Calu3 (cell line): ENCODE results near the gene SPARCL1. TPM values are rescaled to one million over a fixed set of nuclear protein-coding genes. Genes with fewer than 3 reads are reported as not detected.
"Not testable (repeated sequence)": the region's sequence is repeated elsewhere in the genome, so short reads cannot be mapped to it uniquely, and the experiment has no call there.

Experiments
- BruUV-seq: library from RNA; stranded (reverse); fragments of 400-500 nt; replicated peaks from 2 replicates; lab custom pipeline; 2021; lab: Mats Ljungman, UMichigan
- CTCF ChIA-PET: fragments of 300-600 bp; sonication (Branson Sonifier 250); formaldehyde crosslinking; loops from one replicate; lab custom pipeline; 2022; ENCODE audit warnings: antibody characterized with exemption; lab: Charles Lee
- DNase-seq: peaks from one replicate; pipeline ENCODE4 v3.0.0; 2022
- H3K27ac Mint-ChIP-seq: one replicate; pipeline ENCODE4 v1.8.0; 2022; ENCODE audit warnings: mixed read lengths; ENCODE audit not compliant: unreplicated experiment
- H3K27me3 Mint-ChIP-seq: one replicate; pipeline ENCODE4 v1.8.0; 2022; ENCODE audit warnings: mixed read lengths; ENCODE audit not compliant: unreplicated experiment
- H3K36me3 Mint-ChIP-seq: one replicate; pipeline ENCODE4 v1.8.0; 2022; ENCODE audit warnings: mild to moderate bottlenecking, moderate library complexity, mixed read lengths; ENCODE audit not compliant: insufficient read depth, unreplicated experiment
- H3K4me1 Mint-ChIP-seq: one replicate; pipeline ENCODE4 v1.8.0; 2022; ENCODE audit warnings: mild to moderate bottlenecking, low read depth, mixed read lengths; ENCODE audit not compliant: unreplicated experiment
- H3K4me3 Mint-ChIP-seq: one replicate; pipeline ENCODE4 v1.8.0; 2022; ENCODE audit warnings: mild to moderate bottlenecking, low read depth, moderate library complexity, mixed read lengths; ENCODE audit not compliant: unreplicated experiment
- H3K9me3 Mint-ChIP-seq: one replicate; pipeline ENCODE4 v1.8.0; 2022; ENCODE audit warnings: low read depth, mixed read lengths; ENCODE audit not compliant: unreplicated experiment
- CTCF ChIP-seq: fragments of 200-600 bp; IDR thresholded peaks from one replicate; pipeline ENCODE4 v1.8.0; 2022; ENCODE audit warnings: antibody characterized with exemption; ENCODE audit not compliant: unreplicated experiment
- intact Hi-C: fragments of 100-400 bp; cut with micrococcal nuclease; formaldehyde crosslinking; loops from one replicate; pipeline ENCODE4 v1.10.0; 2022; ENCODE audit not compliant: unreplicated experiment
- total RNA-seq: library from RNA; stranded (reverse); gene quantifications from 2 replicates; pipeline ENCODE4 v1.2.3, GENCODE V29; 2022

Gene SPARCL1
- total RNA-seq, 1 experiment from 2014 or later, result not detected

- Mint-ChIP-seq H3K9me3 (no peaks in the 10 kb centered on the region), H3K4me1 (no peaks in the 10 kb centered on the region), H3K27me3 (no peaks in the 10 kb centered on the region), H3K4me3 (no peak overlapping the region), H3K27ac (no peak overlapping the region), H3K36me3 (no peaks in the 10 kb centered on the region)
- intact Hi-C loops, result no loop called here
- CTCF ChIA-PET, result no interaction called here
- DNase-seq, result no peak
- no peak for TF ChIP-seq CTCF
- BruUV-seq, result no TSS peak
These were observed 100.2 kb downstream of the SPARCL1 start for GRCh38 chr4:87428979-87429378.

GRCh38 chr4:87427518-87427868 lies 101.7 kb downstream of the SPARCL1 start:
- no peaks in the 10 kb centered on the region for H3K27me3 Mint-ChIP-seq
- H3K27ac Mint-ChIP-seq, result no peak overlapping the region
- no peaks in the 10 kb centered on the region for H3K4me1 Mint-ChIP-seq
- no peaks in the 10 kb centered on the region for H3K9me3 Mint-ChIP-seq
- no peak for TF ChIP-seq CTCF
- H3K4me3 Mint-ChIP-seq, result no peak overlapping the region
- peaks cover 6% of the 10 kb centered on the region for H3K36me3 Mint-ChIP-seq
- DNase-seq, result no peak
- intact Hi-C loops, result no loop called here
- CTCF ChIA-PET, result no interaction called here
- BruUV-seq, result no TSS peak

DNA sequence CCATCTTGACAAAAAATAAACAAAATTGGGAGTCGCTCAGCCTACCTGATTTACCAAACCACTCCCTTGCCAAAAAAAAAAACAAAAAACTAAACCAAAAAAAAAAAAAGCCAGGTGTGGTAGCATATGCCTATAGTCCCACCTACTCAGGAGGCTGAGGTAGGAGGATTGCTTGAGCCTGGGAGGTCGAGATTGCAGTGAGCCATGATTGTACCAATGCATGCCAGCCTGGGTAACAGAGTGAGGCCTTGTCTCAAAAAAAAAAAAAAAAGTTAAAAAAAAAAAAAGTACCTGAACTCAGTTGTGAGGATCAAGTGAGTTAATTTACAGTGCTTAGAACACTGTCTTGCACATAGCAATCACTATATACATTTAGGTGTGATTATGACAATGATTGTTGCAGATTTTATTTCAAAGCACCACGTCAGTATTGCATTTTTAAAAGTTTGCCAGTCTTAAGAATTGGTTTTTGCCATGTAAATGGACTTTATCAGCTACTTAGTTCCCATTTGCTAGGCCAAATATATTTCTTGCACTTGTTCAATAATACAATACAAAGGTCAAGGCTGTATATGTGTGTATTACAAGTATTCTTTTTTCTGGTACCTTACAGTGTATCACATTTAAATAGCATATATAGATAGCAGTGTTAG lies 102.2 kb downstream of the SPARCL1 start:
- Mint-ChIP-seq H3K4me3 (no peak overlapping the region), H3K27me3 (no peaks in the 10 kb centered on the region), H3K27ac (no peak overlapping the region), H3K9me3 (no peaks in the 10 kb centered on the region), H3K4me1 (no peaks in the 10 kb centered on the region), H3K36me3 (peaks cover 11% of the 10 kb centered on the region)
- TF ChIP-seq CTCF, result no peak
- intact Hi-C loops, result no loop called here
- no TSS peak for BruUV-seq
- CTCF ChIA-PET, result no interaction called here
- DNase-seq, result no peak

DNA sequence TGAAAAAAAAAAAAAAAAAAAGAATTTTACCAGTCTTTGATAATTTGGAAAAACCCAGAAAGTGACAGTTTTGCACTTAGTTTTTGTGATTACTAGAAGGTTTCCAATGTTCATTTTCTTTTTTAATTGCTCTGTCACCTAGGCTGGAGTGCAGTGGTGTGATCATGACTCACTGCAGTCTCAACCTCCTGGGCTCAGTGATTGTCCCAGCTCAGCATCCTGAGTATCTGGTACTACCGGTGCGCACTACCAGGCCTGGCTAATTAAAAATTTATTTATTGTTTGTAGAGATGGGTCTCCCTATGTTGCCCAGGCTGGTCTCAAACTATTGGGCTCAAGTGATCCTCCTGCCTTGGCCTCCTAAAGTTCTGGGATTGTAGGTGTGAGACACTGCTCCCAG lies 103.5 kb downstream of the SPARCL1 start:
- peaks cover 12% of the 10 kb centered on the region for H3K36me3 Mint-ChIP-seq
- H3K4me1 Mint-ChIP-seq, result no peaks in the 10 kb centered on the region
- CTCF ChIA-PET, result no interaction called here
- TF ChIP-seq CTCF, result no peak
- no peaks in the 10 kb centered on the region for H3K27me3 Mint-ChIP-seq
- no peak overlapping the region for H3K4me3 Mint-ChIP-seq
- DNase-seq, result no peak
- BruUV-seq, result no TSS peak
- H3K9me3 Mint-ChIP-seq, result no peaks in the 10 kb centered on the region
- no peak overlapping the region for H3K27ac Mint-ChIP-seq
- intact Hi-C loops, result no loop called here

GRCh38 chr4:87424099-87424543 lies 105.1 kb downstream of the SPARCL1 start:
- Mint-ChIP-seq H3K36me3 (peaks cover 12% of the 10 kb centered on the region), H3K4me3 (peak overlapping the region; percentile 98)
- BruUV-seq, H3K9me3 Mint-ChIP-seq, H3K27me3 Mint-ChIP-seq, DNase-seq, H3K4me1 Mint-ChIP-seq, H3K27ac Mint-ChIP-seq: not testable (repeated sequence)
- CTCF ChIA-PET, result interaction anchor here (0.7 kb wide), 1 partner anchor 205 kb away, joined by 4 read pairs; no protein-coding TSS in a partner anchor
- intact Hi-C loops, result loop anchor here (5.0 kb wide), 1 partner anchor 37 kb away; no protein-coding TSS in a partner anchor
